Measurements from ENCODE around the gene TESK2.
"Not testable (repeated sequence)": the region's sequence is repeated elsewhere in the genome, so short reads cannot be mapped to it uniquely, and the experiment has no call there.

Gene TESK2

GRCh38 chr1:45394342-45394741, 96.6 kb downstream of the TESK2 start:
- H3K4me1 ChIP-seq (ENCODE audit: control insufficient read depth, insufficient read depth, low read length), result no peaks in the 10 kb centered on the region
- H3K9me3 ChIP-seq (ENCODE audit: control insufficient read depth in 2 of 2, low read length in 2 of 2), result no peaks in the 10 kb centered on the region
- H3K27ac ChIP-seq (ENCODE audit: low read length), result no peak overlapping the region
- no peaks in the 10 kb centered on the region for H3K27me3 ChIP-seq (ENCODE audit: control insufficient read depth in 1 of 2, insufficient read depth in 2 of 2, low read length in 2 of 2)
- H3K4me3 ChIP-seq (ENCODE audit: low read length in 2 of 2), result no peak overlapping the region
- H3K36me3 ChIP-seq (ENCODE audit: control insufficient read depth in 2 of 2, insufficient read depth in 2 of 2, low read length in 2 of 2), result no peaks in the 10 kb centered on the region
- H3K9ac ChIP-seq (ENCODE audit: low read length in 2 of 2), result no peak overlapping the region

GRCh38 chr1:45393718-45394302, 97.2 kb downstream of the TESK2 start:
- Histone ChIP-seq H3K4me3 (ENCODE audit: low read length in 2 of 2) (no peak overlapping the region), H3K9me3 (ENCODE audit: control insufficient read depth in 2 of 2, low read length in 2 of 2) (no peaks in the 10 kb centered on the region), H3K27ac (ENCODE audit: low read length) (no peak overlapping the region), H3K36me3 (ENCODE audit: control insufficient read depth in 2 of 2, insufficient read depth in 2 of 2, low read length in 2 of 2) (no peaks in the 10 kb centered on the region), H3K27me3 (ENCODE audit: control insufficient read depth in 1 of 2, insufficient read depth in 2 of 2, low read length in 2 of 2) (no peaks in the 10 kb centered on the region), H3K4me1 (ENCODE audit: control insufficient read depth, insufficient read depth, low read length) (no peaks in the 10 kb centered on the region), H3K9ac (ENCODE audit: low read length in 2 of 2) (no peak overlapping the region)

- Histone ChIP-seq H3K27ac (ENCODE audit: low read length) (no peak overlapping the region), H3K9ac (ENCODE audit: low read length in 2 of 2) (no peak overlapping the region), H3K4me1 (ENCODE audit: control insufficient read depth, insufficient read depth, low read length) (no peaks in the 10 kb centered on the region), H3K9me3 (ENCODE audit: control insufficient read depth in 2 of 2, low read length in 2 of 2) (no peaks in the 10 kb centered on the region), H3K4me3 (ENCODE audit: low read length in 2 of 2) (no peak overlapping the region), H3K27me3 (ENCODE audit: control insufficient read depth in 1 of 2, insufficient read depth in 2 of 2, low read length in 2 of 2) (no peaks in the 10 kb centered on the region), H3K36me3 (ENCODE audit: control insufficient read depth in 2 of 2, insufficient read depth in 2 of 2, low read length in 2 of 2) (no peaks in the 10 kb centered on the region)
Observed at GRCh38 chr1:45386219-45386618, 104.7 kb downstream of the TESK2 start.

GRCh38 chr1:45385302-45385701, 105.7 kb downstream of the TESK2 start:
- Histone ChIP-seq H3K36me3 (ENCODE audit: control insufficient read depth in 2 of 2, insufficient read depth in 2 of 2, low read length in 2 of 2) (no peaks in the 10 kb centered on the region), H3K9me3 (ENCODE audit: control insufficient read depth in 2 of 2, low read length in 2 of 2) (no peaks in the 10 kb centered on the region), H3K9ac (ENCODE audit: low read length in 2 of 2) (no peak overlapping the region), H3K27ac (ENCODE audit: low read length) (no peak overlapping the region), H3K27me3 (ENCODE audit: control insufficient read depth in 1 of 2, insufficient read depth in 2 of 2, low read length in 2 of 2) (no peaks in the 10 kb centered on the region), H3K4me3 (ENCODE audit: low read length in 2 of 2) (no peak overlapping the region), H3K4me1 (ENCODE audit: control insufficient read depth, insufficient read depth, low read length) (no peaks in the 10 kb centered on the region)

GRCh38 chr1:45384213-45384612, 106.8 kb downstream of the TESK2 start:
- not testable (repeated sequence) for H3K4me3 ChIP-seq (ENCODE audit: low read length in 2 of 2); H3K27ac ChIP-seq (ENCODE audit: low read length); H3K4me1 ChIP-seq (ENCODE audit: control insufficient read depth, insufficient read depth, low read length); H3K9ac ChIP-seq (ENCODE audit: low read length in 2 of 2); H3K9me3 ChIP-seq (ENCODE audit: control insufficient read depth in 2 of 2, low read length in 2 of 2); H3K36me3 ChIP-seq (ENCODE audit: control insufficient read depth in 2 of 2, insufficient read depth in 2 of 2, low read length in 2 of 2); H3K27me3 ChIP-seq (ENCODE audit: control insufficient read depth in 1 of 2, insufficient read depth in 2 of 2, low read length in 2 of 2)

- H3K9ac ChIP-seq (ENCODE audit: low read length in 2 of 2), result no peak overlapping the region
Observed at GRCh38 chr1:45383191-45383590, 107.8 kb downstream of the TESK2 start.

GRCh38 chr1:45381243-45381642, 109.7 kb downstream of the TESK2 start:
- H3K27ac ChIP-seq (ENCODE audit: low read length), result no peak overlapping the region
- no peak overlapping the region for H3K4me3 ChIP-seq (ENCODE audit: low read length in 2 of 2)
- no peak overlapping the region for H3K9ac ChIP-seq (ENCODE audit: low read length in 2 of 2)
- no peaks in the 10 kb centered on the region for H3K9me3 ChIP-seq (ENCODE audit: control insufficient read depth in 2 of 2, low read length in 2 of 2)
- H3K4me1 ChIP-seq (ENCODE audit: control insufficient read depth, insufficient read depth, low read length), result no peaks in the 10 kb centered on the region
- no peaks in the 10 kb centered on the region for H3K36me3 ChIP-seq (ENCODE audit: control insufficient read depth in 2 of 2, insufficient read depth in 2 of 2, low read length in 2 of 2)
- no peaks in the 10 kb centered on the region for H3K27me3 ChIP-seq (ENCODE audit: control insufficient read depth in 1 of 2, insufficient read depth in 2 of 2, low read length in 2 of 2)

More at GRCh38 chr1:45383191-45383590, 107.8 kb downstream of the TESK2 start:
- H3K27me3 ChIP-seq (ENCODE audit: control insufficient read depth in 1 of 2, insufficient read depth in 2 of 2, low read length in 2 of 2), result no peaks in the 10 kb centered on the region
- no peaks in the 10 kb centered on the region for H3K36me3 ChIP-seq (ENCODE audit: control insufficient read depth in 2 of 2, insufficient read depth in 2 of 2, low read length in 2 of 2)
- H3K9me3 ChIP-seq (ENCODE audit: control insufficient read depth in 2 of 2, low read length in 2 of 2), result no peaks in the 10 kb centered on the region
- H3K27ac ChIP-seq (ENCODE audit: low read length), result no peak overlapping the region
- H3K4me3 ChIP-seq (ENCODE audit: low read length in 2 of 2), result no peak overlapping the region
- no peaks in the 10 kb centered on the region for H3K4me1 ChIP-seq (ENCODE audit: control insufficient read depth, insufficient read depth, low read length)

GRCh38 chr1:45380730-45381129, 110.2 kb downstream of the TESK2 start:
- no peaks in the 10 kb centered on the region for H3K36me3 ChIP-seq (ENCODE audit: control insufficient read depth in 2 of 2, insufficient read depth in 2 of 2, low read length in 2 of 2)
- no peaks in the 10 kb centered on the region for H3K4me1 ChIP-seq (ENCODE audit: control insufficient read depth, insufficient read depth, low read length)
- H3K9me3 ChIP-seq (ENCODE audit: control insufficient read depth in 2 of 2, low read length in 2 of 2), result no peaks in the 10 kb centered on the region
- no peak overlapping the region for H3K9ac ChIP-seq (ENCODE audit: low read length in 2 of 2)
- H3K27me3 ChIP-seq (ENCODE audit: control insufficient read depth in 1 of 2, insufficient read depth in 2 of 2, low read length in 2 of 2), result no peaks in the 10 kb centered on the region
- H3K4me3 ChIP-seq (ENCODE audit: low read length in 2 of 2), result no peak overlapping the region
- no peak overlapping the region for H3K27ac ChIP-seq (ENCODE audit: low read length)

GRCh38 chr1:45380125-45380524, 110.8 kb downstream of the TESK2 start:
- no peaks in the 10 kb centered on the region for H3K27me3 ChIP-seq (ENCODE audit: control insufficient read depth in 1 of 2, insufficient read depth in 2 of 2, low read length in 2 of 2)
- H3K27ac ChIP-seq (ENCODE audit: low read length), result no peak overlapping the region
- no peaks in the 10 kb centered on the region for H3K36me3 ChIP-seq (ENCODE audit: control insufficient read depth in 2 of 2, insufficient read depth in 2 of 2, low read length in 2 of 2)
- no peak overlapping the region for H3K4me3 ChIP-seq (ENCODE audit: low read length in 2 of 2)
- no peaks in the 10 kb centered on the region for H3K9me3 ChIP-seq (ENCODE audit: control insufficient read depth in 2 of 2, low read length in 2 of 2)
- no peaks in the 10 kb centered on the region for H3K4me1 ChIP-seq (ENCODE audit: control insufficient read depth, insufficient read depth, low read length)
- H3K9ac ChIP-seq (ENCODE audit: low read length in 2 of 2), result no peak overlapping the region

GRCh38 chr1:45379524-45379923, 111.4 kb downstream of the TESK2 start:
- H3K36me3 ChIP-seq (ENCODE audit: control insufficient read depth in 2 of 2, insufficient read depth in 2 of 2, low read length in 2 of 2), result no peaks in the 10 kb centered on the region
- no peaks in the 10 kb centered on the region for H3K27me3 ChIP-seq (ENCODE audit: control insufficient read depth in 1 of 2, insufficient read depth in 2 of 2, low read length in 2 of 2)
- no peak overlapping the region for H3K27ac ChIP-seq (ENCODE audit: low read length)
- no peaks in the 10 kb centered on the region for H3K9me3 ChIP-seq (ENCODE audit: control insufficient read depth in 2 of 2, low read length in 2 of 2)
- H3K4me3 ChIP-seq (ENCODE audit: low read length in 2 of 2), result no peak overlapping the region
- H3K9ac ChIP-seq (ENCODE audit: low read length in 2 of 2), result no peak overlapping the region
- no peaks in the 10 kb centered on the region for H3K4me1 ChIP-seq (ENCODE audit: control insufficient read depth, insufficient read depth, low read length)

- H3K4me3 ChIP-seq (ENCODE audit: low read length in 2 of 2), result no peak overlapping the region
- H3K9me3 ChIP-seq (ENCODE audit: control insufficient read depth in 2 of 2, low read length in 2 of 2), result no peaks in the 10 kb centered on the region
- no peak overlapping the region for H3K9ac ChIP-seq (ENCODE audit: low read length in 2 of 2)
- no peaks in the 10 kb centered on the region for H3K27me3 ChIP-seq (ENCODE audit: control insufficient read depth in 1 of 2, insufficient read depth in 2 of 2, low read length in 2 of 2)
- H3K4me1 ChIP-seq (ENCODE audit: control insufficient read depth, insufficient read depth, low read length), result no peaks in the 10 kb centered on the region
- H3K27ac ChIP-seq (ENCODE audit: low read length), result no peak overlapping the region
- no peaks in the 10 kb centered on the region for H3K36me3 ChIP-seq (ENCODE audit: control insufficient read depth in 2 of 2, insufficient read depth in 2 of 2, low read length in 2 of 2)
Observed at GRCh38 chr1:45378184-45378583, 112.8 kb downstream of the TESK2 start.

Data from stomach smooth muscle (tissue), 2 donors.